ENCODE results near the gene HES5. TPM values are rescaled to one million over a fixed set of nuclear protein-coding genes. Genes with fewer than 3 reads are reported as not detected.

The HES5 gene
- total and polyA plus RNA-seq, 2 donors (not counting 1 experiment from before 2014, with no cell fraction given) = not detected

DNA sequence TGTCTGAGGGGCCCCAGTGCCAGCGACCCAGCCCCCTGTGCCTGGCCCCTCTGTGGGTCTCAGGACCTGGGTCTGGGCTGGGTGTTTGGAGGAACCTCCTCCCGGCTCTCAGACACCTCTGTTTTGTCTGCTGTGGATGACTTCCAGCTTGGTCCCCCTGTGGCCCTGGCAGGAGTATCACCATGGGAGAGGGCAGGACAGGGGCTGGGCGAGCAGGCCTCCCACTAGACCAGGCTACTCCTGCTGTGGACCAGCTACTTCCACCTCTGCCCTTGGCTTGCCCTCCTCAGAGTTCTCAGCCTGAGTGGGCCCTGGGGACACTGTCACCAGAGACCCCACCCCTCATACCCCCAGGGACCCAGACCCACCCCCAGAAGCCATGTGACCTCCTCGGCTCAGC is 32.2 kb downstream of the HES5 start:
- H3K9me3 ChIP-seq (ENCODE audit: control insufficient read depth, insufficient read depth, low read depth, low read length) = no peaks in the 10 kb centered on the region
- TF ChIP-seq EZH2 (IDR thresholded peaks at IDR 0.05; ENCODE audit: low read length, missing control alignments) = no peak
- TF ChIP-seq, protein P1, sequence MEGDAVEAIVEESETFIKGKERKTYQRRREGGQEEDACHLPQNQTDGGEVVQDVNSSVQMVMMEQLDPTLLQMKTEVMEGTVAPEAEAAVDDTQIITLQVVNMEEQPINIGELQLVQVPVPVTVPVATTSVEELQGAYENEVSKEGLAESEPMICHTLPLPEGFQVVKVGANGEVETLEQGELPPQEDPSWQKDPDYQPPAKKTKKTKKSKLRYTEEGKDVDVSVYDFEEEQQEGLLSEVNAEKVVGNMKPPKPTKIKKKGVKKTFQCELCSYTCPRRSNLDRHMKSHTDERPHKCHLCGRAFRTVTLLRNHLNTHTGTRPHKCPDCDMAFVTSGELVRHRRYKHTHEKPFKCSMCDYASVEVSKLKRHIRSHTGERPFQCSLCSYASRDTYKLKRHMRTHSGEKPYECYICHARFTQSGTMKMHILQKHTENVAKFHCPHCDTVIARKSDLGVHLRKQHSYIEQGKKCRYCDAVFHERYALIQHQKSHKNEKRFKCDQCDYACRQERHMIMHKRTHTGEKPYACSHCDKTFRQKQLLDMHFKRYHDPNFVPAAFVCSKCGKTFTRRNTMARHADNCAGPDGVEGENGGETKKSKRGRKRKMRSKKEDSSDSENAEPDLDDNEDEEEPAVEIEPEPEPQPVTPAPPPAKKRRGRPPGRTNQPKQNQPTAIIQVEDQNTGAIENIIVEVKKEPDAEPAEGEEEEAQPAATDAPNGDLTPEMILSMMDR (conservative IDR thresholded peaks at IDR 0.05 in 1 of 2, IDR thresholded peaks at IDR 0.05 in 1 of 2; ENCODE audit: low read depth in 1 of 2, low read length in 2 of 2) = no peak
- no peak overlapping the region for H3K9ac ChIP-seq (ENCODE audit: insufficient read depth, low read length)
- H3K4me2 ChIP-seq (ENCODE audit: extremely low read depth, insufficient read depth, low read length) = no peak overlapping the region
- H3K4me3 ChIP-seq (replicated peaks in 1 of 4; ENCODE audit: control extremely low read depth in 1 of 4, insufficient read depth in 1 of 4, low read depth in 3 of 4, low read length in 4 of 4) = no peak overlapping the region
- H4K20me1 ChIP-seq (ENCODE audit: control insufficient read depth, extremely low read depth, insufficient read depth, low read length) = no peaks in the 10 kb centered on the region
- H2AFZ ChIP-seq (ENCODE audit: low read length) = no peak overlapping the region
- no peaks in the 10 kb centered on the region for H3K4me1 ChIP-seq (ENCODE audit: control insufficient read depth, extremely low read depth, insufficient read depth, low read length)
- no peaks in the 10 kb centered on the region for H3K79me2 ChIP-seq (ENCODE audit: control insufficient read depth, insufficient read depth, low read length)
- no peaks in the 10 kb centered on the region for H3K36me3 ChIP-seq (ENCODE audit: control insufficient read depth, insufficient read depth, low read length)
- DNase-seq (ENCODE audit: low read depth in 2 of 2) = no peak
- peaks cover 4% of the 10 kb centered on the region for H3K27me3 ChIP-seq (ENCODE audit: control insufficient read depth, insufficient read depth, low read length)
- H3K27ac ChIP-seq (ENCODE audit: insufficient read depth, low read length) = no peak overlapping the region

DNA sequence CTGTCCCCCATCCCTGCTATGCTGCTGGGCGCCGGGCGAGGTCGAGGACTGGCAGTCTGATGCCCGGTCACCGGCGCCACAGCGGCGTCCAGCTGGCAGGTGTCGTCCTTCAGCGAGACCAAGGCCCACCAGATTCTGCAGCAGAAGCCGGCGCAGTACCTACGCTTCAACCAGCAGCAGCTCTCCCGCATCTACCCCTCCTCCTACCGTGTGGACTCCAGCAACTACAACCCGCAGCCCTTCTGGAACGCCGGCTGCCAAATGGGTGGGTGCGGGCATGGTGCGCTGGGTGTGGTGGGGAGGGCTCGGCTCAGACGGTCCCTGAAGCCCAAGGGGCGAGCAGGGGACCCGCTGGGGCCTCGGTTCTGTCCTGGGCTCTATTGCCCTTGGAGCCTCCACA is 33.3 kb downstream of the HES5 start:
- DNase-seq (ENCODE audit: low read depth in 2 of 2) = no peak
- Histone ChIP-seq H3K27me3 (ENCODE audit: control insufficient read depth, insufficient read depth, low read length) (no peaks in the 10 kb centered on the region), H3K36me3 (ENCODE audit: control insufficient read depth, insufficient read depth, low read length) (no peaks in the 10 kb centered on the region), H3K9me3 (ENCODE audit: control insufficient read depth, insufficient read depth, low read depth, low read length) (no peaks in the 10 kb centered on the region), H2AFZ (ENCODE audit: low read length) (no peak overlapping the region), H3K4me2 (ENCODE audit: extremely low read depth, insufficient read depth, low read length) (no peak overlapping the region), H4K20me1 (ENCODE audit: control insufficient read depth, extremely low read depth, insufficient read depth, low read length) (no peaks in the 10 kb centered on the region), H3K4me3 (replicated peaks in 1 of 4; ENCODE audit: control extremely low read depth in 1 of 4, insufficient read depth in 1 of 4, low read depth in 3 of 4, low read length in 4 of 4) (no peak overlapping the region), H3K79me2 (ENCODE audit: control insufficient read depth, insufficient read depth, low read length) (no peaks in the 10 kb centered on the region), H3K27ac (ENCODE audit: insufficient read depth, low read length) (no peak overlapping the region), H3K4me1 (ENCODE audit: control insufficient read depth, extremely low read depth, insufficient read depth, low read length) (no peaks in the 10 kb centered on the region), H3K9ac (ENCODE audit: insufficient read depth, low read length) (no peak overlapping the region)
- TF ChIP-seq, protein P1 (conservative IDR thresholded peaks at IDR 0.05 in 1 of 2, IDR thresholded peaks at IDR 0.05 in 1 of 2; ENCODE audit: low read depth in 1 of 2, low read length in 2 of 2) = no peak
- TF ChIP-seq EZH2 (IDR thresholded peaks at IDR 0.05; ENCODE audit: low read length, missing control alignments) = no peak

DNA sequence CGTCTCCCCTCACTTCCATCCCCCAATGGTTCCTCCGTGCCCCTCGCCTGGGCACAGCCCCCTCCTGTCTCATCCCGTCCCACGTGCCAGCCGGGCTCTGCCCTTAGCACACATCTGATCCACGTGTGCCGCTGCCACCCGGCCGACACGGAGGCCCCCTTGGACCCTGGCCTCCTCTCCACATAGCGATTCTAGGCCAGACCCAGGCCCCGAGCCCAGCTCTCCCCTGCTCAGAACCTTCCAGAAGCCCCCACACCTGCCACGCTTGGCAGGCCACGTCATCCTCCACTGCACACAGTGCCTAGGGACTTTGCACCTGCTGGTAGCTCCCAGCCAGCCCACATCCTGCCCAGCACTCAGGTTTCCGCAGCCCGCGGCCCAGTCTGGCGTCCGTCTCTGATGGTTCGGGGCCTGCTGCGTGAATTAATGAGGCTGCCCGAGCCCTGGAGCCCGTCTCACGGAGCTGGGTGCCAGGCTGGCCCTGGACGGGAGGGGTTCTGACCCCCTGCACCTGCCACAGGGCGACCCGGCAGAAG is 33.9 kb downstream of the HES5 start:
- H3K79me2 ChIP-seq (ENCODE audit: control insufficient read depth, insufficient read depth, low read length) = no peaks in the 10 kb centered on the region
- no peak for TF ChIP-seq EZH2 (IDR thresholded peaks at IDR 0.05; ENCODE audit: low read length, missing control alignments)
- TF ChIP-seq, protein P1 (conservative IDR thresholded peaks at IDR 0.05 in 1 of 2, IDR thresholded peaks at IDR 0.05 in 1 of 2; ENCODE audit: low read depth in 1 of 2, low read length in 2 of 2) = no peak
- no peak overlapping the region for H3K4me2 ChIP-seq (ENCODE audit: extremely low read depth, insufficient read depth, low read length)
- H3K4me3 ChIP-seq (replicated peaks in 1 of 4; ENCODE audit: control extremely low read depth in 1 of 4, insufficient read depth in 1 of 4, low read depth in 3 of 4, low read length in 4 of 4) = no peak overlapping the region
- H2AFZ ChIP-seq (ENCODE audit: low read length) = no peak overlapping the region
- H3K36me3 ChIP-seq (ENCODE audit: control insufficient read depth, insufficient read depth, low read length) = no peaks in the 10 kb centered on the region
- H3K27ac ChIP-seq (ENCODE audit: insufficient read depth, low read length) = no peak overlapping the region
- no peaks in the 10 kb centered on the region for H4K20me1 ChIP-seq (ENCODE audit: control insufficient read depth, extremely low read depth, insufficient read depth, low read length)
- H3K9me3 ChIP-seq (ENCODE audit: control insufficient read depth, insufficient read depth, low read depth, low read length) = no peaks in the 10 kb centered on the region
- H3K27me3 ChIP-seq (ENCODE audit: control insufficient read depth, insufficient read depth, low read length) = no peaks in the 10 kb centered on the region
- no peak overlapping the region for H3K9ac ChIP-seq (ENCODE audit: insufficient read depth, low read length)
- DNase-seq (ENCODE audit: low read depth in 2 of 2) = no peak
- H3K4me1 ChIP-seq (ENCODE audit: control insufficient read depth, extremely low read depth, insufficient read depth, low read length) = no peaks in the 10 kb centered on the region

All from fibroblast of lung (primary cell).